ENCODE data around the gene SLC45A1. TPM values are rescaled to one million over a fixed set of nuclear protein-coding genes. Genes with fewer than 3 reads are reported as not detected.

The SLC45A1 gene
- total RNA-seq, 2 donors from 2014 or later: 4.3 to 5.2 TPM

- peaks cover 40% of the 10 kb centered on the region for H3K4me1 ChIP-seq (replicated peaks)
- WGBS: 80% methylated on average over 8 of the region's 8 CpGs
- H3K27ac ChIP-seq: peak overlapping the region in 1 of 2 donors; percentile 28
- no peaks in the 10 kb centered on the region for H3K27me3 ChIP-seq (replicated peaks; ENCODE audit: insufficient read depth)
- no peaks in the 10 kb centered on the region for H3K36me3 ChIP-seq
- no peak for DNase-seq (ENCODE audit: low spot score)
- no peak for TF ChIP-seq POLR2AphosphoS5 (IDR thresholded peaks at IDR 0.05)
- TF ChIP-seq POLR2A (IDR thresholded peaks at IDR 0.05): no peak
- no peak for TF ChIP-seq CTCF (IDR thresholded peaks at IDR 0.05)
- H3K9me3 ChIP-seq: no peaks in the 10 kb centered on the region
- no peak overlapping the region for H3K4me3 ChIP-seq
- intact Hi-C loops (cut with DNase I): no loop called here
Measured at GRCh38 chr1:8367571-8368194, 49.8 kb downstream of the SLC45A1 start.

GRCh38 chr1:8368956-8369639, 51.2 kb downstream of the SLC45A1 start:
- Histone ChIP-seq H3K36me3 (no peaks in the 10 kb centered on the region), H3K4me3 (no peak overlapping the region), H3K27ac (peak overlapping the region in 1 of 2 donors; percentile 9), H3K9me3 (no peaks in the 10 kb centered on the region), H3K4me1 (replicated peaks) (peaks cover 39% of the 10 kb centered on the region), H3K27me3 (replicated peaks; ENCODE audit: insufficient read depth) (no peaks in the 10 kb centered on the region)
- DNase-seq (ENCODE audit: low spot score): no peak
- intact Hi-C loops (cut with DNase I): no loop called here
- WGBS: 75% methylated on average over 5 of the region's 5 CpGs
- no peak for TF ChIP-seq CTCF (IDR thresholded peaks at IDR 0.05)
- no peak for TF ChIP-seq POLR2AphosphoS5 (IDR thresholded peaks at IDR 0.05)
- TF ChIP-seq POLR2A (IDR thresholded peaks at IDR 0.05): no peak

GRCh38 chr1:8370046-8370881, 52.4 kb downstream of the SLC45A1 start:
- intact Hi-C loops (cut with DNase I): loop anchor here (5.0 kb wide), 1 partner anchor 37 kb away; no protein-coding TSS in a partner anchor
- H3K36me3 ChIP-seq: no peaks in the 10 kb centered on the region
- TF ChIP-seq CTCF (IDR thresholded peaks at IDR 0.05): no peak
- peak; percentile 13 for TF ChIP-seq POLR2AphosphoS5 (IDR thresholded peaks at IDR 0.05)
- no peak for TF ChIP-seq POLR2A (IDR thresholded peaks at IDR 0.05)
- no peaks in the 10 kb centered on the region for H3K27me3 ChIP-seq (replicated peaks; ENCODE audit: insufficient read depth)
- H3K27ac ChIP-seq: peak overlapping the region; percentile 1 to 83
- H3K4me1 ChIP-seq (replicated peaks): peaks cover 34% of the 10 kb centered on the region
- WGBS: 53% methylated on average over 14 of the region's 14 CpGs
- H3K4me3 ChIP-seq: no peak overlapping the region
- H3K9me3 ChIP-seq: no peaks in the 10 kb centered on the region
- DNase-seq (ENCODE audit: low spot score): no peak

- Histone ChIP-seq H3K4me1 (replicated peaks) (peaks cover 34% of the 10 kb centered on the region), H3K36me3 (no peaks in the 10 kb centered on the region), H3K27ac (peak overlapping the region; percentile 81 to 83), H3K9me3 (no peaks in the 10 kb centered on the region), H3K4me3 (no peak overlapping the region), H3K27me3 (replicated peaks; ENCODE audit: insufficient read depth) (no peaks in the 10 kb centered on the region)
- TF ChIP-seq POLR2AphosphoS5 (IDR thresholded peaks at IDR 0.05): no peak
- TF ChIP-seq POLR2A (IDR thresholded peaks at IDR 0.05): no peak
- no peak for TF ChIP-seq CTCF (IDR thresholded peaks at IDR 0.05)
- WGBS: 23% methylated on average over 5 of the region's 5 CpGs
- no peak for DNase-seq (ENCODE audit: low spot score)
- intact Hi-C loops (cut with DNase I): loop anchor here (5.0 kb wide), 1 partner anchor 36 kb away; no protein-coding TSS in a partner anchor
Measured at GRCh38 chr1:8370905-8371315, 53.0 kb downstream of the SLC45A1 start.

Measured in prostate gland (tissue), 2 donors.